NCI-H1105 treated with DMSO at 0.1 percent for 48 hours (cell line): ENCODE data around the gene HIVEP3.

Experiments used
- DNase-seq: peaks from one replicate; lab custom pipeline; 2025; lab: John Stamatoyannopoulos, UW

Gene HIVEP3

GRCh38 chr1:41666981-41667631 lies 251.6 kb downstream of the HIVEP3 start:
- DNase-seq: no peak

GRCh38 chr1:41665962-41666917 lies 252.5 kb downstream of the HIVEP3 start:
- no peak for DNase-seq

GRCh38 chr1:41664861-41665640 lies 253.7 kb downstream of the HIVEP3 start:
- DNase-seq: no peak

GRCh38 chr1:41663671-41664400 lies 254.9 kb downstream of the HIVEP3 start:
- no peak for DNase-seq

GRCh38 chr1:41662765-41663437 lies 255.8 kb downstream of the HIVEP3 start:
- DNase-seq: no peak

GRCh38 chr1:41662061-41662764 lies 256.5 kb downstream of the HIVEP3 start:
- no peak for DNase-seq

- peak; percentile 43 for DNase-seq
Measured at GRCh38 chr1:41661428-41662060, 257.2 kb downstream of the HIVEP3 start.

- no peak for DNase-seq
Measured at GRCh38 chr1:41660570-41661427, 257.9 kb downstream of the HIVEP3 start.

- DNase-seq: no peak
Measured at GRCh38 chr1:41659903-41660302, 258.8 kb downstream of the HIVEP3 start.

GRCh38 chr1:41659159-41659495 lies 259.6 kb downstream of the HIVEP3 start:
- DNase-seq: no peak

GRCh38 chr1:41658431-41659158 lies 260.1 kb downstream of the HIVEP3 start:
- DNase-seq: no peak

GRCh38 chr1:41657679-41658295 lies 260.9 kb downstream of the HIVEP3 start:
- DNase-seq: no peak

- DNase-seq: no peak
Measured at GRCh38 chr1:41656825-41657500, 261.8 kb downstream of the HIVEP3 start.

GRCh38 chr1:41656068-41656467 lies 262.7 kb downstream of the HIVEP3 start:
- DNase-seq: no peak

- no peak for DNase-seq
Measured at GRCh38 chr1:41655632-41656031, 263.1 kb downstream of the HIVEP3 start.

- DNase-seq: no peak
Measured at GRCh38 chr1:41653574-41653973, 265.1 kb downstream of the HIVEP3 start.
